HG03439 (cell line): ENCODE measurements around the gene SENP5.

ENCODE experiments used
- ATAC-seq: cut with Tn5 transposase; IDR thresholded peaks from one replicate; pipeline ENCODE4 v1.9.1; 2021; ENCODE audit warnings: mild to moderate bottlenecking, moderate library complexity; ENCODE audit not compliant: unreplicated experiment

The SENP5 gene

GRCh38 chr3:196967412-196968232, 99.9 kb downstream of the SENP5 start:
- ATAC-seq, result no peak

- peak; percentile 61 for ATAC-seq
Observed at GRCh38 chr3:196968233-196969133, 100.8 kb downstream of the SENP5 start, which contains the start of gene PIGZ. TSS of gene PIGZ (minus strand) at chr3:196968833. CDS start at chr3:196952031, 16,802 bp downstream.

GRCh38 chr3:196969134-196969659, 101.5 kb downstream of the SENP5 start:
- ATAC-seq, result peak; percentile 52

- ATAC-seq, result peak; percentile 59
Observed at GRCh38 chr3:196969660-196970546, 102.2 kb downstream of the SENP5 start.

- no peak for ATAC-seq
Observed at GRCh38 chr3:196970547-196971093, 102.9 kb downstream of the SENP5 start.

GRCh38 chr3:196971094-196971698, 103.5 kb downstream of the SENP5 start:
- ATAC-seq, result no peak

GRCh38 chr3:196974661-196975060, 106.9 kb downstream of the SENP5 start:
- no peak for ATAC-seq

GRCh38 chr3:196975349-196975748, 107.6 kb downstream of the SENP5 start:
- no peak for ATAC-seq

- ATAC-seq, result no peak
Observed at GRCh38 chr3:196976941-196977340, 109.2 kb downstream of the SENP5 start.

GRCh38 chr3:196979545-196979944, 111.8 kb downstream of the SENP5 start:
- ATAC-seq, result no peak

GRCh38 chr3:196981657-196982056, 113.9 kb downstream of the SENP5 start:
- no peak for ATAC-seq

- no peak for ATAC-seq
Observed at GRCh38 chr3:196983186-196983585, 115.5 kb downstream of the SENP5 start.
